Glutamatergic neuron (in vitro differentiated cells): ENCODE data around the gene FKBP6. TPM values are rescaled to one million over a fixed set of nuclear protein-coding genes. Genes with fewer than 3 reads are reported as not detected.

Experiments
- DNase-seq: peaks from one replicate; pipeline ENCODE4 v3.0.0; 2022
- H3K27ac Mint-ChIP-seq: one replicate; pipeline ENCODE4 v1.8.0; 2020; ENCODE audit warnings: mild to moderate bottlenecking, mixed read lengths, inconsistent platforms; ENCODE audit not compliant: unreplicated experiment
- H3K27me3 Mint-ChIP-seq: one replicate; pipeline ENCODE4 v1.8.0; 2020; ENCODE audit warnings: mild to moderate bottlenecking, moderate library complexity, mixed read lengths, inconsistent platforms; ENCODE audit not compliant: unreplicated experiment
- H3K36me3 Mint-ChIP-seq: one replicate; pipeline ENCODE4 v1.8.0; 2020; ENCODE audit warnings: mild to moderate bottlenecking, mixed read lengths, inconsistent platforms; ENCODE audit not compliant: unreplicated experiment
- H3K4me1 Mint-ChIP-seq: one replicate; pipeline ENCODE4 v1.8.0; 2020; ENCODE audit warnings: mild to moderate bottlenecking, low read depth, mixed read lengths, inconsistent platforms; ENCODE audit not compliant: unreplicated experiment
- H3K4me3 Mint-ChIP-seq: one replicate; pipeline ENCODE4 v1.8.0; 2020; ENCODE audit warnings: mild to moderate bottlenecking, mixed read lengths, inconsistent platforms; ENCODE audit not compliant: unreplicated experiment
- H3K9me3 Mint-ChIP-seq: one replicate; pipeline ENCODE4 v1.8.0; 2020; ENCODE audit warnings: mild to moderate bottlenecking, moderate library complexity, mixed read lengths, inconsistent platforms; ENCODE audit not compliant: unreplicated experiment
- CTCF ChIP-seq: fragments of 200-600 bp; sonication (generic); IDR thresholded peaks from one replicate; pipeline ENCODE4 v1.5.0; 2021; ENCODE audit not compliant: partially characterized antibody, unreplicated experiment
- total RNA-seq: library from RNA; stranded (reverse); fragmentation: NEBNext Ultra II Directional; extraction: Animal tissue kit (Norgen Biotek cat#: 25700); gene quantifications from one replicate; pipeline ENCODE4 v1.2.1, GENCODE V29; 2021; ENCODE audit not compliant: unreplicated experiment

Gene FKBP6
- total RNA-seq, 1 donor from 2014 or later = not detected

- TF ChIP-seq CTCF = no peak
- H3K27me3 Mint-ChIP-seq = peaks cover 6% of the 10 kb centered on the region
- H3K4me1 Mint-ChIP-seq = no peaks in the 10 kb centered on the region
- peaks cover 6% of the 10 kb centered on the region for H3K9me3 Mint-ChIP-seq
- H3K36me3 Mint-ChIP-seq = peaks cover 22% of the 10 kb centered on the region
- H3K4me3 Mint-ChIP-seq = no peak overlapping the region
- H3K27ac Mint-ChIP-seq = no peak overlapping the region
- DNase-seq = no peak
Observed at GRCh38 chr7:73387221-73387828, 59.4 kb downstream of the FKBP6 start.

GRCh38 chr7:73387908-73388414, 60.0 kb downstream of the FKBP6 start:
- Mint-ChIP-seq H3K27ac (no peak overlapping the region), H3K36me3 (peaks cover 21% of the 10 kb centered on the region), H3K9me3 (peaks cover 6% of the 10 kb centered on the region), H3K4me1 (no peaks in the 10 kb centered on the region), H3K27me3 (peaks cover 6% of the 10 kb centered on the region), H3K4me3 (no peak overlapping the region)
- no peak for DNase-seq
- no peak for TF ChIP-seq CTCF

- no peaks in the 10 kb centered on the region for H3K4me1 Mint-ChIP-seq
- peaks cover 15% of the 10 kb centered on the region for H3K36me3 Mint-ChIP-seq
- H3K9me3 Mint-ChIP-seq = peaks cover 6% of the 10 kb centered on the region
- H3K27me3 Mint-ChIP-seq = peaks cover 12% of the 10 kb centered on the region
- no peak overlapping the region for H3K27ac Mint-ChIP-seq
- TF ChIP-seq CTCF = no peak
- no peak overlapping the region for H3K4me3 Mint-ChIP-seq
- no peak for DNase-seq
Observed at GRCh38 chr7:73391396-73391795, 63.4 kb downstream of the FKBP6 start.

GRCh38 chr7:73394422-73394821, 66.5 kb downstream of the FKBP6 start:
- DNase-seq = no peak

More at GRCh38 chr7:73394422-73394821, 66.5 kb downstream of the FKBP6 start:
- no peak for TF ChIP-seq CTCF
- Mint-ChIP-seq H3K36me3 (peaks cover 5% of the 10 kb centered on the region), H3K27me3 (peaks cover 9% of the 10 kb centered on the region), H3K9me3 (no peaks in the 10 kb centered on the region), H3K27ac (no peak overlapping the region), H3K4me1 (no peaks in the 10 kb centered on the region), H3K4me3 (no peak overlapping the region)
